ENCODE results near the gene SLC6A2.
A peak's percentile ranks its signal among the peaks of the same experiment; 100 is the strongest.

Gene SLC6A2

GRCh38 chr16:55643161-55643970 lies 12.4 kb upstream of the SLC6A2 start:
- peak in 1 of 42 donors; percentile 31 for DNase-seq

GRCh38 chr16:55645986-55646385 lies 9.8 kb upstream of the SLC6A2 start:
- no peak for DNase-seq
- intact Hi-C loops (cut with DNase I): no loop called here

More at GRCh38 chr16:55643161-55643970, 12.4 kb upstream of the SLC6A2 start:
- intact Hi-C loops (cut with DNase I): no loop called here

GRCh38 chr16:55647343-55647742 lies 8.4 kb upstream of the SLC6A2 start:
- no peak for DNase-seq
- intact Hi-C loops (cut with DNase I): no loop called here

DNA sequence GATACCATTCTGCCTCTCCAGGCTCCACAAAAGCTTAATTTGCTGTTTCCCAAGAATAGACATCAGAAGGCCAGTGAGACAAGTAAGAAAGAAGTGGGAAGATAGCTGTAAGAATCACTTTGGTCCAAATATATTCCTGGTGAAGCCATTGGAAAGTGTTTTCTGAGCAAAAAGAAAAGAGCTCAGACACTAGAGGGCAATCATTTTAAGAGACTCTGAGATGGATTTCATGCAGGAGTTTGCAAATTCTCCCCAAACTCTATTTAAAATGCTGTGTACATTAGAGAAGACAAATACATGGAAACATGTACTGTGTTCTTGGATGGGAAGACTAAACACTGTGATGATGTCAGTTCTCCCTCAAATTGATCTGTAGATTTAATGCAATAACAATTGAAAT lies 8.0 kb upstream of the SLC6A2 start:
- intact Hi-C loops (cut with DNase I): no loop called here
- DNase-seq: no peak

GRCh38 chr16:55651841-55652824 lies 3.7 kb upstream of the SLC6A2 start:
- DNase-seq: peak in 3 of 42 donors; percentile 8 to 29 (median 8)
- intact Hi-C loops (cut with DNase I): no loop called here

DNA sequence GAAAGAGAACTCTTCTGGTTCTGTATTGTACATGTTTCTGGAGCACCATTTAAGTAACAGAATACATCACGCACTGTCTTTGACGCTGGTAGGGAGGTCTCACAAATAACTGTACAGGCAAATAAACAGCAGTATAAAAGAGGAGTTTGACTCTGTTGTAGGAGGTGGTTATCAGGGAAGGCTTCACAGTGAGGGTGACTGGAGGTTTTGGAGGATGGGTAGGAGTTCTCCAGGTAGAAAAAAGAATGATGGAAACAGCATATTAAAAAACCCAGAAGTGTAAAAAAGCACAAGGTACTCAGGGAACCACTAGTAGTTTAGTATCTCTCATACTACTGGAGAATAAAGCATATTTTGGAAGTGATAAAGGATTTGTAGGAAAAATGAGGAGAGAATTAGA lies 2.7 kb upstream of the SLC6A2 start:
- intact Hi-C loops (cut with DNase I): no loop called here
- no peak for DNase-seq

GRCh38 chr16:55655381-55655896 lies 349 bp upstream of the SLC6A2 start:
- intact Hi-C loops (cut with DNase I): no loop called here
- DNase-seq: peak in 2 of 42 donors; percentile 14 to 15

DNA sequence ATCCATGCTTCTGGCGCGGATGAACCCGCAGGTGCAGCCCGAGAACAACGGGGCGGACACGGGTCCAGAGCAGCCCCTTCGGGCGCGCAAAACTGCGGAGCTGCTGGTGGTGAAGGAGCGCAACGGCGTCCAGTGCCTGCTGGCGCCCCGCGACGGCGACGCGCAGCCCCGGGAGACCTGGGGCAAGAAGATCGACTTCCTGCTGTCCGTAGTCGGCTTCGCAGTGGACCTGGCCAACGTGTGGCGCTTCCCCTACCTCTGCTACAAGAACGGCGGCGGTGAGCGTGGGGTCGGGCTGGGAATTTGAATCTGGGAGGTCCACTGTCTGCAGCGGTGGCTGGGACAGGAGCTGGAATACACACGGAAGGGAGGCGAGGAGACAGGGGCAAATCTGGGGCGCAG lies 904 bp downstream of the SLC6A2 start:
- DNase-seq: no peak
- intact Hi-C loops (cut with DNase I): no loop called here

DNA sequence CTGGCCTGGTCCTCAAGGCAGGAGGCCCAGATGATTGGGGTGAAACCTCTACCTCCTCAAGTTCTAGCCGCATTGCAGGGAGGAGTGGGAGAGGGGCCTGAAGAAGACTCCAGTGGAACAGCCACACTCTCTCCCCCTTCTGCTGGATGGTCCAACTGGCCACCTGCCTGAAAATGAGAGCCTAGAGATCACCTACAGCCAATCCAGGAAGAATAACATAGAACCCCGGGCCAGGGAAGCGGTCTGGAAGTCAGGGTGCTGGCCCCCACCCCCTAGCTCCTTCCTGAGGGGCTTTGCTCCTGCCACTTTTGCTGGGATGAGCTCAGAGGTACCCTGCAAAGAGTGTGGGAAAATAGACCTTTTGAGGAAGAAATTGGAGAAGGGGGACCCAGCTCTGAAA lies 1.8 kb downstream of the SLC6A2 start:
- no peak for DNase-seq
- intact Hi-C loops (cut with DNase I): no loop called here

GRCh38 chr16:55658898-55659420 lies 3.2 kb downstream of the SLC6A2 start:
- DNase-seq: no peak
- intact Hi-C loops (cut with DNase I): no loop called here

- intact Hi-C loops (cut with DNase I): no loop called here
- DNase-seq: no peak
Observed at GRCh38 chr16:55660026-55660425, 4.2 kb downstream of the SLC6A2 start.

DNA sequence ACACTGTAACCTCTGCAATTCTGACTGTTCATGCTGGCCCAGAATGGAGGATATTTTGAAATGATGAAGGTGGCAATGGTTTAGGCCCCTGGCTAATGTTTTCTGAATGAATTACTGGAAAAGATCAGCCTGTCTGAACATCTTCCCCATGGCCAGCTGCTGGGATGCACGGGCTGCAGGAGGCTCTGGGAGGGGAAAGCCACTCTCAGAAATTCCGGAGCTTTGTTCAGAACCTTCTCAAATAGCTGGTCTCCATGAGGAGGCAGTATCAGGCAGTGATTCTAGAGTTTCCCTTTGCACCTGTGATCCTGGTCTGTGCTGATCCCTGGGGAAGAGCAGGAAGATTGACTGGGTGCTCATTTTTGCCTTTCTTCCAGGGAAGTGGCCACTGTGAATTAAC lies 5.0 kb downstream of the SLC6A2 start:
- DNase-seq: no peak
- intact Hi-C loops (cut with DNase I): no loop called here

GRCh38 chr16:55661941-55662643 lies 6.3 kb downstream of the SLC6A2 start:
- peak in 28 of 42 donors; percentile 9 to 67 (median 35) for DNase-seq
- intact Hi-C loops (cut with DNase I): no loop called here

DNA sequence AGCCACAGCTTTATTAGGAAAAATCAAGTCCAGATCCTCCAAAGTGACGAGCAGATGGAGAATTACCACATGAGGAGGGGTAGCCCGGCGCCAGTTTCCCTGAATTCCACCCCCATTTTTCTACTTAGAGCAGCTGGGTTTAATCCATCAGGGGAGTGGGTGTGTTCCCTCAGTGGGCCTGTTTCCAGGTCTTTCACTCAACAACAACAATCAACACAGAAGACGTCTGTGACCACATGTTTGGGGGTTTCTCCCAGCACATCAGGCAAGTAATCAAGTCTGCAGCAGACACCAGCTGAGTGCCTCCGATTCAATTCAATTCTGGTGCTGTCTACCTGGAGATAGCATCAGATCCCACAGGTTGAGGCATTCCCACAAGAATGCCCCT lies 6.8 kb downstream of the SLC6A2 start:
- no peak for DNase-seq
- intact Hi-C loops (cut with DNase I): no loop called here

DNA sequence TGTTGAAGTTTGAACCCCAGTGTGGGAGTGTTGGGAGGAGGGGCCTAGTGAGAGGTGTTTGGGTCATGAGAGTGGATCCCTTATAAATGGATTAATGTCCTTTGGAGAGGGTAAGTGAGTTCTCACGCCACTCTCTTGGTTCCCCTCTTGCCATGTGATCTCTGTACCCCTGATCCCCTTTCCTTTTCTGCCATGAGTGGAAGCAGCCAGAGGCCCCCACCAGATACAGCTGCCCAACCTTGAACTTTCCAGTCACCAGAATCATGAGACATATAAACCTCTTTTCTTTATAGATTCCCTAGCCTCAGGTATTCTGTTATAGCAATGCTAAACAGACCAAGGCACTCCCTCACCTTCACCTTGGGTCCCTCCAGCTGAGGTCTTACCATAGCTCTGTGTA lies 7.4 kb downstream of the SLC6A2 start:
- intact Hi-C loops (cut with DNase I): no loop called here
- DNase-seq: no peak

DNA sequence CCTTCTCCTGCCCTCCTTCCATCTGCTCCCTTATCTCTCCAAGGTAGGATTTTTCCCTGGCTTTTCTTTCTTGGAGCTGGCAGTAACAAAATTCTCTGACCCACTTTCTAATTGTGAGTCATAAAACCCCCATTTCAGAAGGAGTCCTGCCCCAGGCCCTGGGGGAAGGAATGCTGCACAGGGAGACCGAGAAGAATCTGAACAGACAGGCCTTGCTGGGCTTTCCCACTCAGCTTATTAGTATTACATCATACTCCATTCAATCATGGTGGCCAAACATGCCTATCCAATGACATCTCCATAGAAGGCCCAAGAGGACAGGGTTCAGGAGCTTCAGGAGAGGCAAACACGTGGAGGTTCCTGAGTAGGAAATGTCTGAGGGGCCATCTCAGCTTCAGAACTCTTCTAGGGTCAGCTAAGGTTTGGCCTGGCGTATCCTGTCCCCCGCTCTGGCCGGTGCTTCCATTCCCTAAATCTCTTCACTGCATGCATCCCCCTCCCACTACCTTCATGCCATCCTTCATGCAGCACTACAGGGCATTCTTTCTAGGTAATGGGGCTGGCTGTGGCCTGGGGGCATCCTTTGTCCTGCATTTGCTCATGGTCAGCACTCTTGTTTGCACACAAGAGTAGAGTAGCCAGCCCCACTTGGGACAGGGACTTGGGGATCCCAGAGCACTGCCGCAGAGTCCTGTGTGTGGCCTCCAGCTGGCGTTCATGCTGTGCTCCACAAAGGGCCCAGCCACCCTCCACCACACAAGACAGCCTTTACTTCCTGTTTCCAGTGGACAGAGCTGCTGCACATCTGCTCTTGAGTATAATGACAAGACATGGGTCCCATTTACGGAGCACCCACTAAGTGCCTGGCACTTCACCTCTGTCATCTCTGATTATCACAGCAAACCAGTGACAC lies 8.2 kb downstream of the SLC6A2 start:
- intact Hi-C loops (cut with DNase I): no loop called here
- no peak for DNase-seq

- DNase-seq: no peak
- intact Hi-C loops (cut with DNase I): no loop called here
Observed at GRCh38 chr16:55664786-55665407, 9.1 kb downstream of the SLC6A2 start.

- DNase-seq: no peak
- intact Hi-C loops (cut with DNase I): no loop called here
Observed at GRCh38 chr16:55665511-55665910, 9.7 kb downstream of the SLC6A2 start.
